Activated naive CD8-positive, alpha-beta T cell treated with anti-CD3 and anti-CD28 coated beads, Interleukin-2, amount 10 ng/mL, durations not matched to agents 7 days and 5 days (primary cell): ENCODE results near the gene BAIAP2L1. TPM values are rescaled to one million over a fixed set of nuclear protein-coding genes. Genes with fewer than 3 reads are reported as not detected.

Experiments
- ATAC-seq: fragments of 150-1000 bp; cut with Tn5 transposase; one replicate; pipeline ENCODE4 v1.10.0; 2021; ENCODE audit warnings: low read depth, moderate library complexity
- POLR2A ChIA-PET: fragments of 350-600 bp; sonication (Branson Sonifier 250); formaldehyde crosslinking; loops from one replicate; lab custom pipeline; 2021; ENCODE audit warnings: antibody characterized with exemption; lab: Charles Lee
- DNase-seq: peaks from one replicate; pipeline ENCODE4 v3.0.0; 2021
- H3K27ac Mint-ChIP-seq: one replicate; pipeline ENCODE4 v1.8.0; 2022; ENCODE audit warnings: mild to moderate bottlenecking, mixed read lengths
- H3K27me3 Mint-ChIP-seq: one replicate; pipeline ENCODE4 v1.8.0; 2022; ENCODE audit warnings: mild to moderate bottlenecking, moderate library complexity, mixed read lengths
- H3K36me3 Mint-ChIP-seq: one replicate; pipeline ENCODE4 v1.8.0; 2021; ENCODE audit warnings: mild to moderate bottlenecking, mixed read lengths
- H3K4me1 Mint-ChIP-seq: one replicate; pipeline ENCODE4 v1.8.0; 2021; ENCODE audit warnings: mixed read lengths
- H3K4me3 Mint-ChIP-seq: one replicate; pipeline ENCODE4 v1.8.0; 2022; ENCODE audit warnings: mild to moderate bottlenecking, moderate library complexity, mixed read lengths
- H3K9me3 Mint-ChIP-seq: one replicate; pipeline ENCODE4 v1.8.0; 2021; ENCODE audit warnings: mixed read lengths
- total RNA-seq, 2 experiments: library from RNA; stranded (reverse); gene quantifications; one replicate each; pipeline ENCODE4 v1.2.3, GENCODE V29; 2021

Gene BAIAP2L1
- total RNA-seq, 2 experiments from 2014 or later = 1.4 to 2.2 TPM

DNA sequence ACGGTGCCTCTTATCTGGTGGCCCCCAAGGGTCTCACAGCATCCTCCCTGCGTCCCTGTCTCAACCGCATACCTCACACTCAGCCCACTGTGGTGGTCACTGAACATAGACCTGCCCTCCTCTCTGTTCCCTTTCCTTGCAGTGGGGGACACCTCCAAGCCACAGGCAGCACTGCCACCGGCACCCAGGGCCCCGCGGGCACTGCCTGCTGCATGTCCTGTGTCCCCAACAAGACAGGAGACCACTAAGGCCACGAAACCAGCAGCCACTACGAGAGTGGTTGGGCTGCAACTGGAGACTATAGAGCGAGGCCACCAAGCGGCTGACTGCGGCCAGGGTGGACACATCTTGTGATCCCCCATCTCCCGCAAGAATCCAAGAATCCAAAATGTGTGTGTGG lies 104.1 kb downstream of the BAIAP2L1 start:
- Mint-ChIP-seq H3K36me3 (peaks cover 1% of the 10 kb centered on the region), H3K4me1 (no peaks in the 10 kb centered on the region)

DNA sequence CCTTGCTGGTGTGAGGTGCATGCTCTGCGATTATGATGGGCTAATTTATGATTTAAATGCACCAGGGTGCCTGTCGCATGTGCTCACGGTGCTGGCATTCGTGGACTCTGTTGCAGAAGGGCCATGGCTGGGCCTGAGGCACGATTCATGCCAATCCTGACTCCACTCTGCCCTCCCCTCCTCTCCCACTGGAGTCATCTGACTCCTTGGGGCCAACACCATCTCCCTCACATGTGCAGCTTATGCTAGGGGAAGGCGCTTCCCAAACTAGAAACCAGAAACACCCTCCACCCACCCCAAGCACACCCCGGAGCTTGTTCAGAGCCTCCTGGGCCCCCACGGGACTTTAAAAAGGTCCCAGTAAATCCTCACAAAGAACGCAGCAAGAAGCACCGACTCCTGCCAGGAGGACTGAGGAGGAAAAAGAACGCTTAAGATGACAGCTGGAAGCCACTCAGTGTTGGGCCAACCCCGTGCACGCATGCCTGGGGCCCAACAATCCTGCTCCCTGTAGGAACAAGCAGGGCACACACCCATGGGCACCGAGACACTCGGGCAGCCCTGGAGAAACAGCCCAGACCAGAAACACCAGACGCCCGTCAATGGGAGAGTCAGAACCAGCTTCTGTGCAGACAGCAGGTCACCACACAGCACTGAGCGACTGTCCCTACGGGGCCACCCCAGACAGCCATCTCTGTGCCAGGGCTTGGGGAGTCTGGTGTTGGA lies 105.3 kb downstream of the BAIAP2L1 start:
- H3K27me3 Mint-ChIP-seq = no peaks in the 10 kb centered on the region
- ATAC-seq (no peak), DNase-seq (no peak)
- no peak overlapping the region for H3K4me3 Mint-ChIP-seq
- H3K9me3 Mint-ChIP-seq = no peaks in the 10 kb centered on the region
- no peak overlapping the region for H3K27ac Mint-ChIP-seq
- POLR2A ChIA-PET = no interaction called here
- H3K4me1 Mint-ChIP-seq = no peaks in the 10 kb centered on the region
- H3K36me3 Mint-ChIP-seq = peaks cover 1% of the 10 kb centered on the region

More for the DNA sequence above, 104.1 kb downstream of the BAIAP2L1 start:
- no peak overlapping the region for H3K4me3 Mint-ChIP-seq
- POLR2A ChIA-PET = no interaction called here
- DNase-seq (no peak), ATAC-seq (no peak)
- H3K27me3 Mint-ChIP-seq = no peaks in the 10 kb centered on the region
- H3K27ac Mint-ChIP-seq = no peak overlapping the region
- no peaks in the 10 kb centered on the region for H3K9me3 Mint-ChIP-seq

DNA sequence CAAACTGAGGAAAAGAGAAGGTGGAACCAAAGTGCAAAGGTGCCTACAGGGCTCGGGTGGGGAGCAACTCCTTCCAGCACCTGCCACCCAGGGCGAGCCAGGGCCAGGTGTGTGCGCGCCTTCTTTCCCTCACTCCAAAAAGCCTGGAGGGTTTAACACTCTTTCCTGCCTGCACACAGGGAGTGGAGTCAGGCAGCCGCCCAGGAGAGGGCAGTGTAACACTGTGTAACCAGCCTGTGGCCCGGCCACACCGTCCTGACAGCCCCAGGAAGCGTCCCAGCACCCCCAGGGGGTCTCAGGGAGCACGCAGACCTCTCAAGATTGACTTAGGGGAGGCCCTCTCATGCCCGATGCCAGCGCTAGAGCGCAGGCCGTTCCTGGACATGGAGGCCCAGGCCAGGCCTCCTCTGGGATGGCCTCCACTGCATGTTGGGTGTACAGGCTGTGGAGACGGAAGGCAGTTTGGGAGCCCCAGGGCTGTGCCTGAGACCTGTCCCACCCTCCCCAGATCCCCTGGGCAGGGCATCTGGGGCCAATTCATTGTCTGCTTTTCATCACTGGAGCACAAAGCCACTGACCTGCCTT lies 106.0 kb downstream of the BAIAP2L1 start:
- peak; percentile 45 for DNase-seq
- H3K27me3 Mint-ChIP-seq = no peaks in the 10 kb centered on the region
- H3K27ac Mint-ChIP-seq = no peak overlapping the region
- peak; percentile 46 for ATAC-seq
- no peaks in the 10 kb centered on the region for H3K9me3 Mint-ChIP-seq
- peaks cover 1% of the 10 kb centered on the region for H3K36me3 Mint-ChIP-seq
- H3K4me3 Mint-ChIP-seq = no peak overlapping the region
- POLR2A ChIA-PET = no interaction called here
- H3K4me1 Mint-ChIP-seq = no peaks in the 10 kb centered on the region

DNA sequence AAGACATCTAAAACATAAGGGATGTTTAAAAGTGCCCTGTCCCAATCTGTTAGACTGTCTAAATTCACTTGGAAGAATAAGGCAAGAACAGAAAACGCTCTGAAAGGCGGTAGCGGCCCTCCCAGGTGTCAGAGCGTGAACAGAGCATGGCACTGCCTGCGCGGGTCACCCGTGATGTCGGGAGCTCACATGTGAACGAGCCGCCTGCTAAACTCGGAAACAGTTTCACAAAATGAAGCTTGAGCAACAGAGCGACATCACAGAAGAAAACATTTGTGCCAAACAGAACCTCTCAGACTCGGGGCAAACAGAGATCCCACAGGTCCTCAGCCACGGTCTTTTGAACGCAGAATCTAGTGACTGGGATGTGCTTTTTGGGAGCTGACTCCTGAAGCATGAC lies 106.6 kb downstream of the BAIAP2L1 start:
- Mint-ChIP-seq H3K36me3 (peaks cover 1% of the 10 kb centered on the region), H3K27ac (no peak overlapping the region), H3K4me3 (no peak overlapping the region), H3K27me3 (no peaks in the 10 kb centered on the region), H3K4me1 (no peaks in the 10 kb centered on the region), H3K9me3 (no peaks in the 10 kb centered on the region)
- ATAC-seq (no peak), DNase-seq (no peak)
- POLR2A ChIA-PET = no interaction called here

DNA sequence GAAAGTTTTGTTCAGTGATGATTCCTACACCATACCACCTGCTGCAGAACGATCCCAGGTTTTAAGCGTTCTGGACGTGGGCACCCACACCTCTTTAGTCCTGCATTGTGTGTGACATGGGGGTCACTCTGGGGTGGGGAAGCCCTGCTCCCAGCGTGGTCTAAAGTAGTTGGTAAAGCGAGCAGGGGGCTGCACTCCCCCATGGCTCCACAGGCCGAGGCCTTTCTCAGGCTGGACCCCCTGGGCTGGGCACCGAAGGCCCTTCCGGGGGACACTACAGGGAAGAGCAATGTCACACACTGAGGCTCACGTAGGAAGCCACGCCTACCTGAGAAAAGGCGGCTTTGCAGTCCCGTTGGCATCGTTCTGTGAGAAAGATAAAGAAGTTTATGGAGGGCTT lies 107.1 kb downstream of the BAIAP2L1 start:
- Mint-ChIP-seq H3K36me3 (peaks cover 1% of the 10 kb centered on the region), H3K4me3 (no peak overlapping the region), H3K27me3 (no peaks in the 10 kb centered on the region), H3K27ac (no peak overlapping the region), H3K9me3 (no peaks in the 10 kb centered on the region), H3K4me1 (no peaks in the 10 kb centered on the region)
- POLR2A ChIA-PET = no interaction called here
- ATAC-seq = no peak
- DNase-seq = no peak

DNA sequence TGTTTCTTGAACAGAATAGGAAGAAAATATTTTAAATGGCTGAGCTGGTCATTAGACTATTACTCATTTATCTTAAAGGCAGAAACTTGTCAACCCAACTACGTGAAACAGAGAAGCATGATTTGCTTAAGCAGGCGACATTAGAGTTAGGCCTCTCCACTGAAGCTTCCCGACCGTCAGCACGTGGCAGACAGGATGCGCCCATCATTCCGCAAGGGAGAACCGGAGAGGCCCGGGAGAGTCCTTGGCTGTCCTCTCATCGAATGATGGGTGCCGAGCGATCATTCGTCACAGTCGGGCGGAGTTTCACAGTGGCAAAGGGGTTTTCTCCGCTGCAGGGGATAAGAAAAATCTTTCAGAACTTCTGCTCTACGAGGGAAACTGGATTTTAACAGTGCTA lies 107.6 kb downstream of the BAIAP2L1 start:
- no peaks in the 10 kb centered on the region for H3K9me3 Mint-ChIP-seq
- ATAC-seq = no peak
- H3K27ac Mint-ChIP-seq = no peak overlapping the region
- H3K36me3 Mint-ChIP-seq = peaks cover 1% of the 10 kb centered on the region
- H3K4me3 Mint-ChIP-seq = no peak overlapping the region
- no peaks in the 10 kb centered on the region for H3K4me1 Mint-ChIP-seq
- no peaks in the 10 kb centered on the region for H3K27me3 Mint-ChIP-seq
- no peak for DNase-seq
- POLR2A ChIA-PET = no interaction called here

DNA sequence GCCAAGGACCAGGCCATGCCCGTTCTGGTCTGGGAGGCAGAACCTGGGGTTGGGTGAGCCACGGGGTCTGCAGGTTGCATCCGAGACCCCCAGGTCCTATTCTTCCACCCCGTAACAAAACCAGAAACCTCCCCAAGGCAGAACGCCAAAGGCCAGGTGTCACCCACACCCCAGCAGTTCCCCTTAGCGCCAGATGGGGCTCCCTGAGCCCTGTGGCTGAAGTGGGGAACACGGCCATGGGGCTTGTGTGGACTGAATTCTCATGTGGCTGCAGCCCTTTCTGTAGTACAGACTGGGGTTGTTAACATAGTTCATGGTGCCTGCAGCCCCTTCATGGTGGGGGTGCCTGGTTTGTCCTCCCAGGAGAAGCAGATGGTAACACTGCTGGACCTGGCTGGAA lies 109.2 kb downstream of the BAIAP2L1 start:
- POLR2A ChIA-PET = no interaction called here
- Mint-ChIP-seq H3K9me3 (no peaks in the 10 kb centered on the region), H3K4me1 (no peaks in the 10 kb centered on the region), H3K36me3 (peaks cover 1% of the 10 kb centered on the region), H3K4me3 (no peak overlapping the region), H3K27ac (no peak overlapping the region), H3K27me3 (no peaks in the 10 kb centered on the region)
- no peak for ATAC-seq
- DNase-seq = no peak

DNA sequence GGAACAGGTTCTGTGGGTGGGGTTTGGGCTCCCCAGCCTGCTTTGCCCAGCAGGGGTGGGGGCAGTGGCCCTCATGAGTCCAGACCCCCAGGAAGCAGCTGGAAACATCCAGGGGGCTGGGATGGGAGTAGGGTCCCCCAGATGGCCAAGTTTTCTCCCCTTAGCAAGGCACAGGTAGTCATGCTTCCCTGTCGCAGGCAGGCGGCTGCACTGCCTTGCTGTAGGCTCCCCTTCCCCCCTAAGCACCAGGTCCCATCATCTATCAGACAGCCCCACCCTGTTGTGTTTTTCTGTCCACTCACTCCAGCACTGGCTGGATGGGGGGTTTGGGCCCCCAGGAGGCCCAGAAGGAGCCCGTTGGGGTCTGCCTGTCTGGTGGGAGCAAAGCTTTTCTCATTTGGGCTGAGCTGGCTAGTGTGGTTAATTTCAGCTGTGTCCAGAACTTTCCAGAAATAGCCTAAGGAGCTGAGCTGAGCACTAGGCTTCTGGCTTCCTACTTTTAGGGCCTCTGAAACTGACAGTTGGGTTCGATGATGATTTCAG lies 111.5 kb downstream of the BAIAP2L1 start:
- Mint-ChIP-seq H3K4me1 (peaks cover 2% of the 10 kb centered on the region), H3K9me3 (no peaks in the 10 kb centered on the region), H3K4me3 (no peak overlapping the region), H3K27ac (no peak overlapping the region), H3K36me3 (peaks cover 1% of the 10 kb centered on the region), H3K27me3 (no peaks in the 10 kb centered on the region)
- DNase-seq (no peak), ATAC-seq (no peak)
- POLR2A ChIA-PET = no interaction called here

DNA sequence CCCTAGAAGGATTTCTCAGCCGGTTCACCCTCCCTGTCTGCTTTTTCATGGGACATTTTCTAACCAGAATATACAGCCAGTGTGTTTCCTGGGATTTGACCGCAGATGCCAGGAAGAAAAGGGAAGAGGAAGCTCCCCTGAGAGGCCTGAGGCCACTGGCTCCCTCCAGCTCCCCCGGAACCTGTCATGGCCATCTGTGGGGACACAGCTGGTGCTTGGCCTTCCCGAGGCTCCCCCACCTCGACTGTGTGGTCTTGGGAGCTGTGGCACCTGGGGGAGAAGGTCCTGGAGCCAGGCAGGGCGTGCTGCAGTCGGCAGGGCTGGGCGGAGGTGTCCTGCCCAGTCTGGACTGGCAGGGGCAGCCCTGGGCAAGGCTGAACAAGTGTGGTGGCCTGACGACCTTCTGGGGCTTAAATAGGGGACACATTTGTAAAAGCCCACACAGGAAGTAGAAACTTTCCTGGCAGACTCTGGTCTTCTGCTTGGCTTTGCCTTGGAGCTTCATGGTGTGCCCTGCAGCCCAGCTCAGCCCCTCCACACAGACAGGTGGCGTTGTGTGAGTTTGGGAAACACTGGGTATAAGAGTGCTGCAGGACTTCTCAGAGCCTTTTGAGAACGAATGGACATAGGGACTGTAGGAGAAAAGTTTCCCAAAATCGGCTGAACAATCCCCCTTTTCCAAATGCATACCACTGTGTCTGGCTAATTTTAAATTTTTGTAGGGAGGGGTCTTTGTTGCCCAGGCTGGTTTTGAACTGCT lies 112.6 kb downstream of the BAIAP2L1 start:
- Mint-ChIP-seq H3K27me3 (no peaks in the 10 kb centered on the region), H3K4me1 (peaks cover 3% of the 10 kb centered on the region), H3K9me3 (no peaks in the 10 kb centered on the region), H3K4me3 (no peak overlapping the region), H3K36me3 (peaks cover 1% of the 10 kb centered on the region), H3K27ac (no peak overlapping the region)
- DNase-seq (no peak), ATAC-seq (no peak)
- POLR2A ChIA-PET = no interaction called here

DNA sequence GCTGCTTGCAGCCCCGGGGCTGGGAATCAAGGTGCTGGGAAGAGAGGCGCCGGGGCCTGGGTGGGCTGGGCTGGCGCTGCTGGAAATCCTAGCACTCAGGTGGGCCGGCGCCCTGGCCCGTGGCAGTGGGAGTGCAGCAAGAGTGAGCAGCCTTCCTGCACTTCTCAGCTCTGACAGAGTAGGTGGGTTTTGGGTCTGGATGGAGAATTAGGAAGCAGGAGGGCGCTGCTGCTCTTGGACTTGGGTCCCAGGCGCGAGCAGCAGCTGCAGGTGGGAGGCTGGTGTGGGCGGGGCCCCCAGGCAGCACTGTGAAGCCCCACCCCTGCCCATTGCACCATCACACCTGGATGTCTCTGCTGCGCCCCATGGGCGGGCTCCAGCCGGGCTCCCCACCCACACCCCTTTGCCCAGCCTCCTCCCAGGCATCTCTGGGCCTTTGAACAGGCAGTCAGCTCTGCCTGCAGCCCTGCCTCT lies 113.4 kb downstream of the BAIAP2L1 start:
- no peak overlapping the region for H3K27ac Mint-ChIP-seq
- DNase-seq (no peak), ATAC-seq (no peak)
- H3K9me3 Mint-ChIP-seq = no peaks in the 10 kb centered on the region
- H3K4me3 Mint-ChIP-seq = no peak overlapping the region
- peaks cover 1% of the 10 kb centered on the region for H3K36me3 Mint-ChIP-seq
- no peaks in the 10 kb centered on the region for H3K27me3 Mint-ChIP-seq
- POLR2A ChIA-PET = no interaction called here
- peaks cover 10% of the 10 kb centered on the region for H3K4me1 Mint-ChIP-seq

DNA sequence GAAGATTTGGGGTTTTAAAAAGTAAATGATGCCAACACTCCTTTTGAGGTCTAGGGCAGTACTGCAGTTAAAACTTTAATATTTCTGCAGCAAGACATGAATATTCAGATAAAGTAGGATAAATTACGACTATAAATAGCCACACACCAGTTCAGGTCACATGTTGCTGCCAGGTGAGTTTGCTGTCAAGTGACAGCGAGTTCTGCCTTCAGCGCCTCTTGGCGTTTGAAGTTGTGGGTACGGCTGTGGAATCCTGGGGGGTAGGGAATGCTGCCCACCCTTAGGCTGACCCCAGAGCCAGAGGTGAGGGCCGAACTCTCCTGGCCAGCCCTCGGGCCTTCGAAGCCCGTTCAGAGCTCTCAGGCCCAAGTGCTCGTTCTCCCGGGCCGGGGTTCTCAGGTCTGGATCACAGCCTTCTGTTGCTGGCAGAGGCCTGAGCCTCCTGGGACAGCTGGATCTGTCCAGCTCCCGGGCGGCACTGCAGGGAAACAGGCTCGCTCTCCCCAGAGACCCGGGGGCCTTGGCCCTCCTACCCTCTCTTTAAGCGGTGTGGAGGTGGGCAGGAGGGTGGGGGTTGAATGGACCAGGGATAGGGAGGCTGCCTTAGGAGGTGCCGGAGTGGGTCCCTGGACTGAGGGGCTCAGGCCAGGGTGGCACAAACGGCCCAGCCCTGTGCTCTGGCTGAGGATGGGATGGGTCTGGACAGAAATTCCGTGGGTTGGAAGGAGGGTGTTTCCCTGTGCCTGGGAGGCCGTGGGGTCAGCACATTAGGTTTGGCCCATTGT lies 114.0 kb downstream of the BAIAP2L1 start:
- H3K27me3 Mint-ChIP-seq = no peaks in the 10 kb centered on the region
- DNase-seq (no peak), ATAC-seq (no peak)
- H3K4me1 Mint-ChIP-seq = peaks cover 11% of the 10 kb centered on the region
- POLR2A ChIA-PET = no interaction called here
- no peak overlapping the region for H3K27ac Mint-ChIP-seq
- H3K4me3 Mint-ChIP-seq = no peak overlapping the region
- H3K9me3 Mint-ChIP-seq = no peaks in the 10 kb centered on the region
- H3K36me3 Mint-ChIP-seq = no peaks in the 10 kb centered on the region

DNA sequence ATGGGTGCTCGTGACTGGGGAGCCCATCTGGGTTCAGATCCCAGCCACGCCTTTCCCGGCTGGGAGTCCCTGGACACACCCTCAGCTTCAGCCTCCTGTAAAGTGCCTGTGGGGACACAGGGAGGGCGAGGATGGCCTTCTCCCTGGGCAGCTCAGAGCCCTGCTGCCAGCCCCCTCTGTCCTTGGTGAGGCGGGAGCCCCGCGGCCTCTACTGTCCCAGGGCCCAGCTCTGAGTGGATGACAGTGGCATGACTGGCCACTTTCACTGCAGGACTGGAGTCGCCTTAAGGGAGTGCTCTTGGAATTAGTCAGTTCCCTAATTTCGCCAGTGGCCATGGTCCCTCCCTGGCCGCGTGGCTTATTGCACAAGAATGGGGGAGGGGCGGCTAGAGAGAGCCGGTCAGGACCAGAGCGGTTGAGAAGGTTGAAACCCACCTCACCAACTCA lies 114.8 kb downstream of the BAIAP2L1 start:
- H3K27me3 Mint-ChIP-seq = no peaks in the 10 kb centered on the region
- DNase-seq = no peak
- no peak overlapping the region for H3K27ac Mint-ChIP-seq
- POLR2A ChIA-PET = no interaction called here
- H3K9me3 Mint-ChIP-seq = no peaks in the 10 kb centered on the region
- H3K4me3 Mint-ChIP-seq = no peak overlapping the region
- peaks cover 11% of the 10 kb centered on the region for H3K4me1 Mint-ChIP-seq
- ATAC-seq = no peak
- H3K36me3 Mint-ChIP-seq = no peaks in the 10 kb centered on the region
